BLaER1 treated with 17β-estradiol and CSF1 and Interleukin-3, amounts not matched to agents 10 nM and 100 nM (cell line): ENCODE measurements around the gene EML6.

Experiments used
- H3K27ac ChIP-seq, 11 experiments: shearing (Covaris generic); formaldehyde crosslinking; 2 replicates each; pipeline ENCODE4 v1.8.1; 2022
- H3K27me3 ChIP-seq, 11 experiments: shearing (Covaris generic); formaldehyde crosslinking; 2 replicates each; pipeline ENCODE4 v1.8.1; 2022
- H3K36me3 ChIP-seq, 11 experiments: shearing (Covaris generic); formaldehyde crosslinking; 2 replicates each; pipeline ENCODE4 v1.8.1; 2022
- H3K4me1 ChIP-seq, 10 experiments: shearing (Covaris generic); formaldehyde crosslinking; 2 replicates each; pipeline ENCODE4 v1.8.1; 2022
- H3K4me2 ChIP-seq, 11 experiments: shearing (Covaris generic); formaldehyde crosslinking; 2 replicates each; pipeline ENCODE4 v1.8.1; 2022
- H3K4me3 ChIP-seq, 10 experiments: shearing (Covaris generic); formaldehyde crosslinking; 2 replicates each; pipeline ENCODE4 v1.8.1; 2022
- H3K9ac ChIP-seq, 11 experiments: shearing (Covaris generic); formaldehyde crosslinking; 2 replicates each; pipeline ENCODE4 v1.8.1; 2022
- H3K9me3 ChIP-seq, 11 experiments: shearing (Covaris generic); formaldehyde crosslinking; replicated peaks in 1 of 11; 2 replicates each; pipeline ENCODE4 v1.8.1; 2022
- H4K20me1 ChIP-seq, 11 experiments: shearing (Covaris generic); formaldehyde crosslinking; 2 replicates each; pipeline ENCODE4 v1.8.1; 2022
- Cebpa-rat ChIP-seq, 11 experiments: shearing (Covaris generic); IDR thresholded peaks; 2 replicates each; pipeline ENCODE4 v1.8.1; 2022

EML6 gene

GRCh38 chr2:54755641-54756326, 32.3 kb downstream of the EML6 start:
- no peaks in the 10 kb centered on the region for H3K27me3 ChIP-seq
- no peak overlapping the region for H3K27ac ChIP-seq
- H4K20me1 ChIP-seq: no peaks in the 10 kb centered on the region
- H3K36me3 ChIP-seq: no peaks in the 10 kb centered on the region
- peak overlapping the region in 10 of 11 experiments; percentile 3 to 71 (median 55); a peak in 18 of 22 replicates for H3K4me2 ChIP-seq
- H3K9me3 ChIP-seq: peaks cover 0 to 11% (median 7%) of the 10 kb centered on the region in 11 experiments; a peak in 5 of 22 replicates
- peaks cover 0 to 18% (median 11%) of the 10 kb centered on the region in 10 experiments; a peak in 17 of 20 replicates for H3K4me1 ChIP-seq
- no peak overlapping the region for H3K9ac ChIP-seq
- H3K4me3 ChIP-seq: no peak overlapping the region
- no peak for TF ChIP-seq Cebpa-rat (IDR thresholded peaks at IDR 0.05)

- Histone ChIP-seq H3K4me2 (no peak overlapping the region; a peak in 1 of 22 replicates), H4K20me1 (no peaks in the 10 kb centered on the region), H3K4me1 (peaks cover 0 to 18% (median 11%) of the 10 kb centered on the region in 10 experiments; a peak in 17 of 20 replicates), H3K9ac (no peak overlapping the region), H3K9me3 (peaks cover 0 to 10% (median 6%) of the 10 kb centered on the region in 11 experiments; a peak in 5 of 22 replicates), H3K36me3 (no peaks in the 10 kb centered on the region), H3K4me3 (no peak overlapping the region), H3K27me3 (no peaks in the 10 kb centered on the region), H3K27ac (no peak overlapping the region)
- TF ChIP-seq Cebpa-rat (IDR thresholded peaks at IDR 0.05): no peak
Observed at GRCh38 chr2:54757500-54757899, 34.0 kb downstream of the EML6 start.

- no peaks in the 10 kb centered on the region for H3K9me3 ChIP-seq
- H3K36me3 ChIP-seq: no peaks in the 10 kb centered on the region
- H3K4me3 ChIP-seq: no peak overlapping the region
- H3K27me3 ChIP-seq: no peaks in the 10 kb centered on the region
- H3K9ac ChIP-seq: no peak overlapping the region
- H3K4me1 ChIP-seq: peaks cover 0 to 18% (median 11%) of the 10 kb centered on the region in 10 experiments; a peak in 17 of 20 replicates
- no peak overlapping the region for H3K4me2 ChIP-seq
- no peak overlapping the region for H3K27ac ChIP-seq
- no peaks in the 10 kb centered on the region for H4K20me1 ChIP-seq
- no peak for TF ChIP-seq Cebpa-rat (IDR thresholded peaks at IDR 0.05)
Observed at GRCh38 chr2:54758951-54759350, 35.5 kb downstream of the EML6 start.

- H3K4me3 ChIP-seq: no peak overlapping the region
- H4K20me1 ChIP-seq: no peaks in the 10 kb centered on the region
- H3K27me3 ChIP-seq: no peaks in the 10 kb centered on the region
- no peak overlapping the region for H3K4me2 ChIP-seq
- H3K36me3 ChIP-seq: no peaks in the 10 kb centered on the region
- no peak overlapping the region for H3K9ac ChIP-seq
- TF ChIP-seq Cebpa-rat (IDR thresholded peaks at IDR 0.05): no peak
- H3K9me3 ChIP-seq: no peaks in the 10 kb centered on the region
- H3K27ac ChIP-seq: no peak overlapping the region
- H3K4me1 ChIP-seq: peaks cover 0 to 18% (median 11%) of the 10 kb centered on the region in 10 experiments; a peak in 17 of 20 replicates
Observed at GRCh38 chr2:54760310-54760709, 36.8 kb downstream of the EML6 start.

- Histone ChIP-seq H3K4me3 (no peak overlapping the region), H3K9ac (no peak overlapping the region), H3K27ac (no peak overlapping the region), H3K4me2 (no peak overlapping the region), H4K20me1 (no peaks in the 10 kb centered on the region), H3K9me3 (no peaks in the 10 kb centered on the region), H3K4me1 (peaks cover 0 to 10% (median 0%) of the 10 kb centered on the region in 10 experiments; a peak in 6 of 20 replicates), H3K27me3 (no peaks in the 10 kb centered on the region), H3K36me3 (no peaks in the 10 kb centered on the region)
- no peak for TF ChIP-seq Cebpa-rat (IDR thresholded peaks at IDR 0.05)
Observed at GRCh38 chr2:54763636-54764291, 40.3 kb downstream of the EML6 start.

GRCh38 chr2:54767921-54768320, 44.5 kb downstream of the EML6 start:
- Histone ChIP-seq H3K9me3 (no peaks in the 10 kb centered on the region), H3K36me3 (no peaks in the 10 kb centered on the region), H4K20me1 (no peaks in the 10 kb centered on the region), H3K4me1 (peaks cover 0 to 10% (median 0%) of the 10 kb centered on the region in 10 experiments; a peak in 6 of 20 replicates), H3K27me3 (no peaks in the 10 kb centered on the region), H3K9ac (no peak overlapping the region), H3K4me3 (no peak overlapping the region), H3K27ac (peak overlapping the region in 3 of 11 experiments; percentile 21 to 44 (median 30); a peak in 2 of 22 replicates), H3K4me2 (peak overlapping the region in 4 of 11 experiments; percentile 6 to 34 (median 19); a peak in 3 of 22 replicates)
- TF ChIP-seq Cebpa-rat (IDR thresholded peaks at IDR 0.05): no peak

GRCh38 chr2:54768772-54769428, 45.4 kb downstream of the EML6 start:
- no peaks in the 10 kb centered on the region for H3K36me3 ChIP-seq
- H3K4me1 ChIP-seq: peaks cover 0 to 10% (median 0%) of the 10 kb centered on the region in 10 experiments; a peak in 6 of 20 replicates
- no peak overlapping the region for H3K4me2 ChIP-seq
- H3K27ac ChIP-seq: no peak overlapping the region
- no peaks in the 10 kb centered on the region for H3K27me3 ChIP-seq
- peaks cover 0 to 3% (median 0%) of the 10 kb centered on the region in 11 experiments; a peak in 3 of 22 replicates for H3K9me3 ChIP-seq
- H3K9ac ChIP-seq: no peak overlapping the region
- H4K20me1 ChIP-seq: no peaks in the 10 kb centered on the region
- no peak for TF ChIP-seq Cebpa-rat (IDR thresholded peaks at IDR 0.05)
- no peak overlapping the region for H3K4me3 ChIP-seq

GRCh38 chr2:54770211-54770610, 46.7 kb downstream of the EML6 start:
- Histone ChIP-seq H3K4me2 (peak overlapping the region in 1 of 11 experiments; percentile 23; a peak in 1 of 22 replicates), H3K4me1 (peaks cover 0 to 10% (median 0%) of the 10 kb centered on the region in 10 experiments; a peak in 6 of 20 replicates), H3K9ac (no peak overlapping the region), H3K4me3 (no peak overlapping the region), H3K27me3 (no peaks in the 10 kb centered on the region), H3K36me3 (no peaks in the 10 kb centered on the region), H3K9me3 (peaks cover 4 to 16% (median 8%) of the 10 kb centered on the region in 11 experiments; a peak in 20 of 22 replicates), H3K27ac (no peak overlapping the region), H4K20me1 (no peaks in the 10 kb centered on the region)
- no peak for TF ChIP-seq Cebpa-rat (IDR thresholded peaks at IDR 0.05)

- Histone ChIP-seq H3K9ac (no peak overlapping the region), H3K4me1 (peaks cover 0 to 10% (median 0%) of the 10 kb centered on the region in 10 experiments; a peak in 6 of 20 replicates), H3K4me2 (peak overlapping the region in 1 of 11 experiments; percentile 23; a peak in 1 of 22 replicates), H3K27ac (no peak overlapping the region), H3K4me3 (no peak overlapping the region), H4K20me1 (no peaks in the 10 kb centered on the region), H3K27me3 (no peaks in the 10 kb centered on the region), H3K36me3 (no peaks in the 10 kb centered on the region), H3K9me3 (peaks cover 9 to 20% (median 13%) of the 10 kb centered on the region in 11 experiments; a peak in 20 of 22 replicates)
- no peak for TF ChIP-seq Cebpa-rat (IDR thresholded peaks at IDR 0.05)
Observed at GRCh38 chr2:54770676-54771075, 47.2 kb downstream of the EML6 start.
